GM11168 (cell line): ENCODE results near the gene ALPK3.
"Not testable (repeated sequence)": the region's sequence is repeated elsewhere in the genome, so short reads cannot be mapped to it uniquely, and the experiment has no call there.

ENCODE experiments used
- in situ Hi-C: fragments of 300-500 bp; cut with MboI; formaldehyde crosslinking; loops from one replicate; pipeline ENCODE4 v1.12.0; 2022; ENCODE audit warnings: low sequenced_read_pairs; ENCODE audit not compliant: unreplicated experiment

Gene ALPK3

DNA sequence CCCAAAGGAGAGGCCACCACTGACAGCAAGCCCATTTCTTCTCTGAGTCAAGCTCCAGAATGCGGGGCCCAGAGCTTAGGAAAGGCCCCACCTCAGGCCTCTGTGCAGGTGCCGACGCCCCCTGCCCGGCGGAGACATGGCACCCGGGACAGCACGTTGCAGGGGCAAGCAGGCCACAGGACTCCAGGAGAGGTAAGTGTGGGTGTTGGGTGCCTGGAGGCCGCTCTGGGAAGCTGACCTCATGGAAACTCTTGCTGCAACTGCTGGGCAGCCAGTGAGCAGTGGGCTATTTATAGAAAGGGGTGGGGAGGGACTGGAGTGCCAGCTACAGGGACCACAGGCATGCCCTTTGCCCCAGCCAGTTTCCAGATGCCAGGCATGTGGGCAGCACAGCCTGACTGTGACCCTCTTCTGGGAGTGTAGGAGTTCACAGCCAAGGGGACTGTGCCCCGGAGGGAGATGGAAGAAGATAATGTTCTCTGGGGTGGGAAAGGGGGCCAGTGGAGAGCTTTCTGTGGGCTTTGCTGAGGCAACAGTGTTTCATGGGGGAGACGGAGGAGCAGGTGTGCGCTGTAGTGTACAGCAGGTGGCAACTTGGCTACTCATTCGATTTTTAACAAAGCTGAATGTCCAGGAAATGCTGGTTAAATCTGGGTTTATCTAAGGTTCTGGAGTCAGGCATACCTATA lies 23.7 kb downstream of the ALPK3 start:
- in situ Hi-C loops, result no loop called here

DNA sequence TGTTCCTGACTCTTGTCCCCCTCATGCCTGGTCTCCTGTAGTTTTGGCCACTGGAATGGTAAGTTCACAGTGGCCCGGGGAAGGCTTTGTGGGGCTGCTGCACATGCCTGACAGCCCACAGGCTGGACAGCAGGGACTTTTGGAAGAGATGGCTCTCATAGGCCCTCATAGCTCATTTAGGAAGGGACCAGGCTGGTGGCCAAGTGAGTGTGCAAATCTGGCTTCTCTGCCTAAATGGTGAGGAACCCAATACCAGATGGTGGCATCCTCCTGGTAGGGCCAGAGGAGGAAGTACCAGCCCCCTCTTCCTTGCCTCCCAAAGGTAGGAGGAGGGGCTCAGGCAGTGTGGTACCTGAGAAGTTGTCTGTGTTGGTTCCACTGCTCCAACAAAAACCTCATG lies 25.6 kb downstream of the ALPK3 start:
- in situ Hi-C loops, result no loop called here

- in situ Hi-C loops, result no loop called here
These were observed 27.8 kb downstream of the ALPK3 start for GRCh38 chr15:84844964-84845363.

- in situ Hi-C loops, result not testable (repeated sequence)
These were observed 28.5 kb downstream of the ALPK3 start for GRCh38 chr15:84845631-84846030.

DNA sequence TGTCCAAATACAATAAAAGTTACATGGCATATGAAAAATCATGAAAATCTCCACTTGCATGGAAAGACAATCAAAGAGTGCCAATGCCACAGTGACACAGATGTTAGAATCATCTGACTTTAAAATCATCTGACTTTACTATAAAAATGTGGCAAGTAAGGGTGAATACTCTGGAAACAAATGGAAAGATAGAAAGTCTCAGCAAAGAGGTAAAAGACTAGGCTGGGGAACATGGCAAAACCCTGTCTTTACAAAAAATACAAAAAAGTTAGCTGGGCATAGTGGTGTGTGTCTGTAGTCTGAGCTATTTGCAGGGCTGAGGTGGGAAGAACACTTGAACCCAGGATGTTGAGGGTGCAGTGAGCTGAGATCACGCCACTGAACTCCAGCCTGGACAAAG lies 29.1 kb downstream of the ALPK3 start:
- in situ Hi-C loops, result no loop called here

- in situ Hi-C loops, result no loop called here
These were observed 30.2 kb downstream of the ALPK3 start for GRCh38 chr15:84847382-84847781.

DNA sequence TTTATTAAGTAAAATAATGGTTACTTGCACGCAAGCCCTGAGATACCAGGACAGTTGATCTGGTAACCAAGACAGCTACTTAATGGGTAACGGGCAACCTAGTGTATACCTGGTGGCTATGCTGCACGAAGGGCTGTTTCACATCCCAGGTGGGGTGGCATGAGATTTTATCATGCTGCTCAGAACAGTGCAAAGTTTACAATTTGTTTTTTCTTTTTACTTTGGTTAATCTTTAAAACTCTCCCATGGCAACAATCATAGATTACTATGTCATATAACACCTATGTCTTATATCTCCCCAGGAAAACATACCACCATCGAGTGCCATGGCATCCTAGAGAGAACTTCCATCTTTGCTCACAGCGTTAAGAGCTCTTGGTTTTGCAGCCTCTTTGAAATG lies 35.1 kb downstream of the ALPK3 start:
- in situ Hi-C loops, result no loop called here

DNA sequence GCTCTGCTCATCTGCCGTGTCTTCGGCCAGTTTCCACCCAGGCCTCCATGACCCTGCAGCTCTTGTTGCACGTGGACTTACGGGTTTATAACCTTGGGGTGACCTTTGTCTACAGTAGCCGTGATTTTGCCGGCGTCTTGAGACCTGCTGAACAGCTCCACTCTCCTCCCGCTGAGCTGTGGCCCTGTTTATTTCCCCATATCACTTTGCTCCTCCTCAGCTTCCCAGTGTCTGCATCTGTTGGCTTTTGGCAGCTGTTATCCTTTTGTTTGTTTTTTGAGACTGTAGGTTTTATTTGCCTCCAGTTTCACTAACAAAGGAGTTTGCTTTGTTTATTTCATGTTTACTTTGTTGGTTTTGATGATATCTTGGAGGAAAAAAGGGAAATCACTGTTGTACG lies 38.0 kb downstream of the ALPK3 start:
- in situ Hi-C loops, result no loop called here

- in situ Hi-C loops, result no loop called here
These were observed 38.6 kb downstream of the ALPK3 start for GRCh38 chr15:84855765-84856164.

GRCh38 chr15:84856731-84857417 lies 39.7 kb downstream of the ALPK3 start:
- in situ Hi-C loops, result no loop called here

- in situ Hi-C loops, result no loop called here
These were observed 40.4 kb downstream of the ALPK3 start for GRCh38 chr15:84857418-84858004.

DNA sequence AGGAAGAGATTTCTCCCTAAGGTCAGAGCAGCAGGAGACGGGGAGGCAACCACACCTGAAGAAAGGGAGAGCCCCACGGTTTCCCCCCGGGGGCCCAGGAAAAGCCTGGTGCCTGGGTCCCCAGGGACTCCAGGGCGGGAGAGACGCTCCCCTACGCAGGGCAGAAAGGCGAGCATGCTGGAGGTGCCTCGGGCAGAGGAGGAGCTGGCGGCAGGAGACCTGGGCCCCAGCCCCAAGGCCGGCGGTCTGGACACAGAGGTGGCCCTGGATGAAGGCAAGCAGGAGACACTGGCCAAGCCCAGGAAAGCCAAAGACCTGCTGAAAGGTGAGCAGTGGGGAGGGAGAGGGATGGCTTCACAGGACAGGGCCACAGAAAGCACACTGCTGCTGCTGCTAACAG lies 41.1 kb downstream of the ALPK3 start:
- in situ Hi-C loops, result no loop called here

DNA sequence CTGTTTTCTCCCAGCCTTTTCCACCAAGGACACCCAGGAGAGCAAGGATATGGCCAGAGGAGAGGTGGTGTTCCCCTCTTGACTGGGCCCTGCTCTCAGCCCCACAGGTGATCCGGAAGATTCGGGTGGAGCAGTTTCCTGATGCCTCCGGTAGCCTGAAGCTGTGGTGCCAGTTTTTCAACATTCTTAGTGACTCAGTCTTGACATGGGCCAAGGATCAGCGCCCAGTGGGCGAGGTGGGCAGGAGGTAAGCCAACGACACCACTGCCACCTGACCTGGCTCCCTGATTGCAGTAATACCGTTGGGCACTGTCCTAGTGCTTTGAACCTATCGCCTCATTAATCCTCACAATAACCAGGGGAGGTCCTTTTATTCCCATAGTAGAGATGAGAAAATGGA lies 42.0 kb downstream of the ALPK3 start:
- in situ Hi-C loops, result no loop called here

DNA sequence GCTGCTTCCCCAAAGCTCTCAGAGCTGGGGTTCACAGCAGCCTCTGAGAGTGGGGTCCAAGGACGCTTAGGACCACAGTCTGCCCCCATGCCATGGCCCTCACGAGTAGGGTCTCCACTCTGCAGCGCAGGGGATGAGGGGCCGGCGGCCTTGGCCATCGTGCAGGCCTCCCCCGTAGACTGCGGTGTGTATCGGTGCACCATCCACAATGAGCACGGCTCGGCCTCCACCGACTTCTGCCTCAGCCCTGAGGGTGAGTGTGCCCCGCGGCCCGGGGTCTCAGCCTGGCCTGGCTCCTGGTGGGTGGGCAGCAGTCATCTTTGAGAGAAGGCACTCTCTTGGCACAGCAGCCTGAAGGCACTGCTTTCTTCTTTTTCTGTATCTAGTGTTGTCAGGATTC lies 42.5 kb downstream of the ALPK3 start:
- in situ Hi-C loops, result no loop called here

DNA sequence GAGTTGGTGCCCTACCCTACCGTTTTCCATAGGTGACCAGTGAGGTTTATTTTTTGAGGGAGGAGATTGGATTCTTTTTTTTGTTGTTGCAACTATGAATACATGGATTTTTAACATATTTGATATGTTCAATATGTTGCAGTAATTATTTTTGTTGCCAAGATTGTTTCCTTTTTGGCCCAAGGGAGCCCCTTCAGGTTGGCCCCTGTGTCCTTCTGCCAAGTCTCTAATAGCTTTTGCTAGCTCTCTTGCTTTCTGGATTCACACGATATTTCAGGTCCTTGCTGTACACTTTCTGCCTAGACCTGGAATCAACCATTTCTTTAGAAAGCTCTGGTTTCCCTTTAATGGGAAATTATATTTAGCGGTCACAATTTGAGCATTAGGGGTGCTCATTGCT lies 44.6 kb downstream of the ALPK3 start:
- in situ Hi-C loops, result no loop called here

DNA sequence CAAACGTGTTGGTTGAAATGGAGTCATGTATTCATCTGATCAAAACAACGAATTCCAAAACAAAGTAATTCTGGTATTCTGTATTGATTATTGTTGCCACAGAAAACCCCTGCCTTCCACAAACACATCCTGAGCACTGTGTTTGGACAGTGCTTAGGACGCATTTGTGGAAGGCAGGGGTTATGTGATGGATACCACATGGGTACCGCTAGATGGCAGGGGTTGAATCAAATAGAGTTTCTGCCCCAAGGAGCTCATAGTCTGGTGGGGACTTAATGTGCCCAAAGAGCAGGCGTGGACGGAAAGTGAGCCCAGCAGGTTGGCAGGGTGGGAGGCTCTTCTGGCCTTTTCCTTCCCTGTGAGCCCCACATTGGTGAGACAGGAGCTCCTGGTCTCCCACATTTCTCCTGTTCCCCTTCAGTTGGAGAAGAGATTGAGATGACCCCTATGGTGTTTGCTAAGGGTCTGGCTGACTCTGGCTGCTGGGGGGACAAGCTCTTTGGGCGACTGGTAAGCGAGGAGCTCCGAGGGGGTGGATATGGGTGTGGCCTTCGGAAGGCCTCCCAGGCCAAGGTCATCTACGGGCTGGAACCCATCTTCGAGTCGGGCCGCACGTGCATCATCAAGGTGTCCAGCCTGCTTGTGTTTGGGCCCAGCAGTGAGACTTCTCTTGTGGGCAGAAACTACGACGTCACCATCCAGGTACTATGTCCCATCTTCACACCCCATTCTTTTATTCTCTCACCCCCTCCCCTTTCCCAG lies 45.2 kb downstream of the ALPK3 start:
- in situ Hi-C loops, result no loop called here

DNA sequence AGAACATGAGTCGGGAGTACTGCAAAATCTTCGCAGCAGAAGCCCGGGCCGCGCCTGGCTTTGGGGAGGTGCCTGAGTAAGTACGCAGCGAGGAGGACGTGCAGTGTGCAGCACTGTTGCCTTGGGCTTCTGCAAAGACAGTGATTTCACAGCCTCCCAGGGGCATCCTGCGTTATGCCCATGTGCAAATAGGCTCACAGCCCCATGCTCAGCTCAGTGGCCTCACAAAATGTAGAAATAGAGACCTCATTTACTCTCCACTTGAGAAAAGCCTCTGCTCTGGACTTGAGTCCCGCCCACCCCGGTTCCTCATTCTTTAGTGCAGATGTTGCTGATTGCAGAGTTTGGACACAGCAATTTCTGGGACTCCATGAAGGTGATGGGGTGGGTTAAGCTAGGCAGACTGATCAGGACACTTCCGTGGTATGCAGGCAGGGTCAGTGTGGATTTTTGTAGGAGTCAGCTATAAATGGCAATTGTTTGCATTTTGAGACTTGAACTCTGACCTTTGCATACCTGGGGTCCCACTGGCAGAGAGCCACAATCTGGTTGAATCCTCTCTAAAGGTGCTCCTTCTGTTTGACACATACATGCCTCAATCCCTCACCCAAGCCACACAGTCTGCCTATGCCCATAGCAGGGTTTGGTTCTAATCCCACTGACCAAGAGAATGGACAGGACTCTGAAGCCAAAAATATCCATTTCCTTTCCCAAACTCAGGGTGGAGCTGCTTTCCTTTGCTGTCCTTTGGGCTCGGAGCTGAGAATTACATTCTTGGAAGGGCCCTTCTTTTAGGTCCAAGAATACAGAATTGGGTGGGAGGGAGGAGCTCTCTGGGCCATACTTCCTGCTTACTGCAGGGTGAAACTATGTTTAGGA lies 46.6 kb downstream of the ALPK3 start:
- in situ Hi-C loops, result no loop called here

GRCh38 chr15:84864444-84864795 lies 47.3 kb downstream of the ALPK3 start:
- in situ Hi-C loops, result no loop called here

DNA sequence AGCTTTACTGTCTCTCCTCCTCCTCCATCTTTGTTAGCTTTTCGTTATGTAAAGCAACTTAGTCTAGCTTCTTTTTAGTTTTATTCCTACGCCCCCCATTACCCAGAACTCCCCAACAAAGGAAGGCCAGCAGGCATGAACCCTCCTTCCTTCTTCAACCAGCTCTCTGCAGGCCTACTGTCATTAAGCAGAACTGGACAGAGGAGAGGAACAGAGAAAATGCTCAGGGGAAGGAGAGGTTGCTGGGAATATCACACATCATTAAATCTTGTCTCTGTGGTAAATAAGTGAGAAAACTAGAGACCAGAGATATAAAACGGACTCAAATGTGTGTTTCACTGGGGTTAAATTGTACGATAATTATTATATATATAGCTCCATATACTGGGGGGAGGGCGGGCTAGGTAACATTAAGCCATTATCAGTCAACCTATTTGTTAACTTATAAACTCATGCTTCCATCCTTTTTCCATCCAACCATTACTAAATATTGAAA lies 48.0 kb downstream of the ALPK3 start:
- in situ Hi-C loops, result no loop called here
